PC-9 (cell line): ENCODE data around the gene KLHDC1.
"Not testable (repeated sequence)": the region's sequence is repeated elsewhere in the genome, so short reads cannot be mapped to it uniquely, and the experiment has no call there.

Source experiments
- EZH2 ChIP-seq: fragments of 200-600 bp; sonication (generic); IDR thresholded peaks from 2 replicates; pipeline ENCODE4 v1.8.0; 2017; ENCODE audit warnings: antibody characterized with exemption, low read depth
- TF ChIP-seq, protein P1 (sequence below): fragments of 200-600 bp; sonication (generic); conservative IDR thresholded peaks from 2 replicates; pipeline ENCODE4 v1.6.1; 2017; ENCODE audit warnings: mixed run types, antibody characterized with exemption, mild to moderate bottlenecking, moderate library complexity

DNA sequence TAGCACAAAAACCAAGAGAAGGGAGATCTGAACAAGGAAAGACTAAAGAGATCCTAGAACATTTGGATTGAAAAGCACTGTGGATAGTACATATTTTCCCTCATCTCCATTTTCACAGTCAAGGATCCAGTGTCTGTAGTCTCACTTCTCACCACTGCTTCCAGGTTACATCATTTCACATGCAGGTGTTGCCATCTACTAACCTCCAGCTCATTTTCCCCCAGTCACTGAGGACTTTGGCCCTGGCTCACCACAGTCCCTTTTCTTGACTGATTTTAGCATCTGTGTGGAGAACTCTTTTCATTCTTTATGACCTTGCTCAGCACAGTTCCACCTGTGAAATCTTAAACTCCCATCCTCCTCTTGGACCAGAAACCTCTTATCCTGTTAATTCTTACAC lies 53.6 kb downstream of the KLHDC1 start:
- TF ChIP-seq EZH2, result not testable (repeated sequence)
- TF ChIP-seq, protein P1, sequence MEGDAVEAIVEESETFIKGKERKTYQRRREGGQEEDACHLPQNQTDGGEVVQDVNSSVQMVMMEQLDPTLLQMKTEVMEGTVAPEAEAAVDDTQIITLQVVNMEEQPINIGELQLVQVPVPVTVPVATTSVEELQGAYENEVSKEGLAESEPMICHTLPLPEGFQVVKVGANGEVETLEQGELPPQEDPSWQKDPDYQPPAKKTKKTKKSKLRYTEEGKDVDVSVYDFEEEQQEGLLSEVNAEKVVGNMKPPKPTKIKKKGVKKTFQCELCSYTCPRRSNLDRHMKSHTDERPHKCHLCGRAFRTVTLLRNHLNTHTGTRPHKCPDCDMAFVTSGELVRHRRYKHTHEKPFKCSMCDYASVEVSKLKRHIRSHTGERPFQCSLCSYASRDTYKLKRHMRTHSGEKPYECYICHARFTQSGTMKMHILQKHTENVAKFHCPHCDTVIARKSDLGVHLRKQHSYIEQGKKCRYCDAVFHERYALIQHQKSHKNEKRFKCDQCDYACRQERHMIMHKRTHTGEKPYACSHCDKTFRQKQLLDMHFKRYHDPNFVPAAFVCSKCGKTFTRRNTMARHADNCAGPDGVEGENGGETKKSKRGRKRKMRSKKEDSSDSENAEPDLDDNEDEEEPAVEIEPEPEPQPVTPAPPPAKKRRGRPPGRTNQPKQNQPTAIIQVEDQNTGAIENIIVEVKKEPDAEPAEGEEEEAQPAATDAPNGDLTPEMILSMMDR, result not testable (repeated sequence)
